SH-SY5Y (cell line): Measurements from ENCODE around the gene MOK.

ENCODE experiments used
- GATA2 ChIP-seq: IDR thresholded peaks from 2 replicates; pipeline ENCODE4 v1.6.1; 2011; ENCODE audit warnings: mild to moderate bottlenecking, low read depth, low read length
- GATA3 ChIP-seq: IDR thresholded peaks from 2 replicates; pipeline ENCODE4 v1.6.1; 2011; ENCODE audit warnings: low read depth, mild to moderate bottlenecking, low read length, moderate library complexity

GRCh38 chr14:102325791-102326345 lies 20.9 kb upstream of the MOK start:
- TF ChIP-seq GATA2, result no peak
- no peak for TF ChIP-seq GATA3
